Measurements from ENCODE around the gene BCL2. TPM values are rescaled to one million over a fixed set of nuclear protein-coding genes. Genes with fewer than 3 reads are reported as not detected.

BCL2 gene
- total RNA-seq, 1 donor from 2014 or later = 145 TPM

DNA sequence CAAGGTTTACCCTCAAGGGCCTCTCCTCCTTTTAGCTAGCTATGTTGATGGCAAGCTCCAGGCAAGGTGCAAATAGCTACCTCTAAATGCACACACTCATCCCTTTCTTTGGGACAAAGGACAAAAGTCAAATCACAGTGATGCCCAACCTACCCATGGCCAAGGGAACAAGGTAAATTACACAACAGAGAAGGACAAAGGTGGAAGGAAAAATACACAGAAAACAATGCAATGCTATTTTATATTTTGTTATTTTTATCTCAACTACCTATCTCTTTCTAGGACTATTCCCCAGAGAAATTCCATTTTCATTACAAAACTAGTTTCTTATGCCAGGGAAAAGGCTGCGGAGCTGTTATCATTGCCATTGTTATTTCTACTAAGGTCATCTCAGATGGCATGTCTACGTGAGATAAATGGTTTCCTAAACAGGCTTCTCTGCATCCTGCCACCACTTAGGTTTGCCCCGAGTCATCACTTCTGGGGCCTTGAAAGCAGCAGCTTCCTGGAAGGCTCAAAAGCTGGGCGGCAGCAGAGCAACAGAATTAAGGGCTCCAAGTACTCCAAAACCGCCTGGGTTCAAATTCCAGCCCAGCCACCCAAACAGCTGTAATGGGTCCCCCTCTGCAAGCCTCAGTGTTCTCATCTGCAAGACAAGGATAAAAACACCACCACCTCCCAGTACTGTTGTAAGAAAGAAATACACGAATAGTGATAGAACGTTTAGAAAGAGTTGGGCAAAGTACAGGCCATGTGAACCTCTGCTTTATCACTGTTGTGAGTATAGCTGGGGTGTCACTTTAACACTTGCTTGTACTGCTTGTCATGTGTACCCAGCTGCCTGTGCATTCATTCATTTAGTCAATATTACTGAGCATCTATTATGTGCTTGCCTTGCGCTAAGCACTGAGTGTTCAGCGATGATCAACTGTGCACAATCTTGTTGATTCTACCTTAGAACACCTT lies 20.9 kb downstream of the BCL2 start:
- no peaks in the 10 kb centered on the region for H3K9me3 Mint-ChIP-seq
- peak overlapping the region; percentile 77 for H3K27ac Mint-ChIP-seq
- no peak for ATAC-seq (ENCODE audit: low read depth)
- no peak for DNase-seq
- CTCF ChIA-PET = interaction anchor here (2.2 kb wide), 1 partner anchor 19 kb away, joined by 6 read pairs; no protein-coding TSS in a partner anchor
- H3K36me3 Mint-ChIP-seq (ENCODE audit: low read depth) = peaks cover 78% of the 10 kb centered on the region
- intact Hi-C loops (cut with micrococcal nuclease) = no loop called here
- H3K4me1 Mint-ChIP-seq = peaks cover 73% of the 10 kb centered on the region
- H3K4me3 Mint-ChIP-seq = no peak overlapping the region
- TF ChIP-seq, protein P1, sequence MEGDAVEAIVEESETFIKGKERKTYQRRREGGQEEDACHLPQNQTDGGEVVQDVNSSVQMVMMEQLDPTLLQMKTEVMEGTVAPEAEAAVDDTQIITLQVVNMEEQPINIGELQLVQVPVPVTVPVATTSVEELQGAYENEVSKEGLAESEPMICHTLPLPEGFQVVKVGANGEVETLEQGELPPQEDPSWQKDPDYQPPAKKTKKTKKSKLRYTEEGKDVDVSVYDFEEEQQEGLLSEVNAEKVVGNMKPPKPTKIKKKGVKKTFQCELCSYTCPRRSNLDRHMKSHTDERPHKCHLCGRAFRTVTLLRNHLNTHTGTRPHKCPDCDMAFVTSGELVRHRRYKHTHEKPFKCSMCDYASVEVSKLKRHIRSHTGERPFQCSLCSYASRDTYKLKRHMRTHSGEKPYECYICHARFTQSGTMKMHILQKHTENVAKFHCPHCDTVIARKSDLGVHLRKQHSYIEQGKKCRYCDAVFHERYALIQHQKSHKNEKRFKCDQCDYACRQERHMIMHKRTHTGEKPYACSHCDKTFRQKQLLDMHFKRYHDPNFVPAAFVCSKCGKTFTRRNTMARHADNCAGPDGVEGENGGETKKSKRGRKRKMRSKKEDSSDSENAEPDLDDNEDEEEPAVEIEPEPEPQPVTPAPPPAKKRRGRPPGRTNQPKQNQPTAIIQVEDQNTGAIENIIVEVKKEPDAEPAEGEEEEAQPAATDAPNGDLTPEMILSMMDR (IDR thresholded peaks at IDR 0.05) = no peak
- no peaks in the 10 kb centered on the region for H3K27me3 Mint-ChIP-seq
- POLR2A ChIA-PET = interaction anchor here (0.6 to 1.5 kb wide), 9 partner anchors 9 to 125 kb away, joined by 3 to 5 read pairs (median 3); no protein-coding TSS in a partner anchor

DNA sequence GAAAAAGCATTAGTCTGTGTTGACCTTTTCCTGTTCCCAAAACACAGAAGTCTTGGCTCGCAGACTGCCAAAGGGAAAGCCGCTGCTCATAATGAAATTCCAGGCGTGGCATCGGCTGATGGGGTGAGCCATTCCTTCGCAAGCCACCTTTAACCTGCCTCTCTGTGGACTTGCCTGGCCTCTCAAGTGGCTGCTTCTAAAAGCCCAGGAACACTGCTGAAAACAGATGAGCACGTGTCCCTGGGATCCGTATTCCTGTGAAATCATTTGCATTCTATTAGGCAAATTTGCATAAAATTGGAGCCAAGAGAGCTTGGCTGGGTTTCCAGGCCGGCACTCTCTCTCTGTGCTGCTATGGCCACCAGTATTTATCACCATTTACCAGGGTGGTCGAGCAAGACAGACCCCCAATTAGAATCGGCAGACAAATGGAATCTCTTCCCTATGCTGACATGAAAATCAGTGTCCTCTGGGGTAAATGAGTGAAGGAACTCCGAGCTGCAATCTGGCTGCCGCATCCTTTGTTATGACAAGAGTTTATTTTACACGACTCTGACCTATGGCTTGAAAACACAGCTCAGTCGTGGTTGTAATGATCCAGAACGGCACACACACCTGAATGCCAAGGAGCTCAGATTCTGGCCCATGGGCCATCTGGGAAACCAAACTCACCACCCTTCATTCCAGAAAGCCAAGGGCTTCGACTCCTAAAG lies 21.7 kb downstream of the BCL2 start:
- Mint-ChIP-seq H3K9me3 (no peaks in the 10 kb centered on the region), H3K4me3 (no peak overlapping the region), H3K36me3 (ENCODE audit: low read depth) (peaks cover 81% of the 10 kb centered on the region), H3K4me1 (peaks cover 64% of the 10 kb centered on the region), H3K27me3 (no peaks in the 10 kb centered on the region), H3K27ac (peak overlapping the region; percentile 27)
- CTCF ChIA-PET = interaction anchor here (2.2 kb wide), 1 partner anchor 20 kb away, joined by 6 read pairs; no protein-coding TSS in a partner anchor
- POLR2A ChIA-PET = interaction anchor here (0.6 to 1.5 kb wide), 5 partner anchors 9 to 93 kb away, joined by 3 to 5 read pairs (median 3); no protein-coding TSS in a partner anchor
- ATAC-seq (ENCODE audit: low read depth) (no peak), DNase-seq (no peak)
- intact Hi-C loops (cut with micrococcal nuclease) = no loop called here
- TF ChIP-seq, protein P1 (IDR thresholded peaks at IDR 0.05) = no peak

DNA sequence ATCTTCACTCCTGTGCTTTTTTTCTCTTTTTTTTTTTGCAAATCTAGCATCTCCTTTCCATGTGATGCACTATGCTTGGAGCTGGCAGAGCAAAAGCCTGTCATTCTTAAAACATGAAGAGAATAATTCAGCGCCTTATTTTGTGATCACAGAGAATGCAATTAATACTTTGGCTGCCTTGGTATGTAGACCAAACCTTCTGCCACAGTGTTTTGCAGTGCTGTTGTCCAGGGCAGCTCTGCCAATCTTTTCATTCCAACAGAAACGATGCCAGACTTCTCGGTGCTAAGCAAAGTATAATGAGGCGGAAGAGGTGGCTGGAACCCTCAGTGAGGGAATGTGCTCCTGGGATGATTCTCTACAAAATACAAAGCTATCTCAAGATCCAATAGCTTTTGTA lies 25.6 kb downstream of the BCL2 start:
- no peaks in the 10 kb centered on the region for H3K9me3 Mint-ChIP-seq
- H3K27me3 Mint-ChIP-seq = no peaks in the 10 kb centered on the region
- H3K4me1 Mint-ChIP-seq = peaks cover 25% of the 10 kb centered on the region
- TF ChIP-seq, protein P1 (IDR thresholded peaks at IDR 0.05) = no peak
- ATAC-seq (ENCODE audit: low read depth) = no peak
- no peak overlapping the region for H3K27ac Mint-ChIP-seq
- no peak for DNase-seq
- intact Hi-C loops (cut with micrococcal nuclease) = loop anchor here (1.0 kb wide), 5 partner anchors 9 to 135 kb away; no protein-coding TSS in a partner anchor
- CTCF ChIA-PET = interaction anchor here (1.0 to 1.4 kb wide), 3 partner anchors 17 to 139 kb away, joined by 3 to 6 read pairs (median 5); no protein-coding TSS in a partner anchor
- POLR2A ChIA-PET = interaction anchor here (0.6 to 7.1 kb wide), 11 partner anchors 9 to 163 kb away, joined by 3 to 90 read pairs (median 6); no protein-coding TSS in a partner anchor
- H3K4me3 Mint-ChIP-seq = peak overlapping the region; percentile 64
- peaks cover 58% of the 10 kb centered on the region for H3K36me3 Mint-ChIP-seq (ENCODE audit: low read depth)

- Mint-ChIP-seq H3K36me3 (ENCODE audit: low read depth) (peaks cover 49% of the 10 kb centered on the region), H3K27me3 (no peaks in the 10 kb centered on the region), H3K4me1 (peaks cover 21% of the 10 kb centered on the region), H3K4me3 (peak overlapping the region; percentile 64), H3K9me3 (no peaks in the 10 kb centered on the region), H3K27ac (no peak overlapping the region)
- intact Hi-C loops (cut with micrococcal nuclease) = loop anchor here (1.0 kb wide), 5 partner anchors 8 to 134 kb away; no protein-coding TSS in a partner anchor
- ATAC-seq (ENCODE audit: low read depth) (peak; percentile 80), DNase-seq (peak; percentile 46)
- ChIA-PET POLR2A (interaction anchor here (0.7 to 7.1 kb wide), 21 partner anchors 9 to 162 kb away, joined by 3 to 90 read pairs (median 5); partner anchors contain the start of gene BCL2), CTCF (interaction anchor here (0.6 to 2.2 kb wide), 7 partner anchors 18 to 161 kb away, joined by 3 to 14 read pairs (median 5); no protein-coding TSS in a partner anchor)
- TF ChIP-seq, protein P1 (IDR thresholded peaks at IDR 0.05) = no peak
These were observed 26.5 kb downstream of the BCL2 start for GRCh38 chr18:63292831-63293683.
